ENCODE data around the gene LCE3A.

DNA sequence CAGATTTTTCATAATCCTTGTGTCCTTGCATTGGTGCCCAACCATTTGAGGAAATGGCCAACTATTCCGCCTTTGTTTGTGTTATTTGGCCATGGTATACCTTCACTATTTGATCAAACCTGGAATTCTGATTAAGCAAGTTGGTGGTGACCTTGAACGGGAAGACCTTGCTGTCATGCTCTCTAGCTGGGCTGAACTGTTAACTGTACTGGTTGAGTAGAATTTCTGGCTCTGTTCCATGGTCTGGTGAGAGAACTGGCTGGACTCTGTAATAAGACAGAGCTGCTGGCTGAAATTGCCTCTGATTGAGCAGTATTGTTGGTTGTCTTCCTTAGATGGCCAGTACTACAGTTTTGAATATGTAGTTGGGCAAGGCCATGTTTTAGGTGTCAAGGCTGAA, 25.9 kb downstream of the LCE3A start:
- TF ChIP-seq, protein P1, sequence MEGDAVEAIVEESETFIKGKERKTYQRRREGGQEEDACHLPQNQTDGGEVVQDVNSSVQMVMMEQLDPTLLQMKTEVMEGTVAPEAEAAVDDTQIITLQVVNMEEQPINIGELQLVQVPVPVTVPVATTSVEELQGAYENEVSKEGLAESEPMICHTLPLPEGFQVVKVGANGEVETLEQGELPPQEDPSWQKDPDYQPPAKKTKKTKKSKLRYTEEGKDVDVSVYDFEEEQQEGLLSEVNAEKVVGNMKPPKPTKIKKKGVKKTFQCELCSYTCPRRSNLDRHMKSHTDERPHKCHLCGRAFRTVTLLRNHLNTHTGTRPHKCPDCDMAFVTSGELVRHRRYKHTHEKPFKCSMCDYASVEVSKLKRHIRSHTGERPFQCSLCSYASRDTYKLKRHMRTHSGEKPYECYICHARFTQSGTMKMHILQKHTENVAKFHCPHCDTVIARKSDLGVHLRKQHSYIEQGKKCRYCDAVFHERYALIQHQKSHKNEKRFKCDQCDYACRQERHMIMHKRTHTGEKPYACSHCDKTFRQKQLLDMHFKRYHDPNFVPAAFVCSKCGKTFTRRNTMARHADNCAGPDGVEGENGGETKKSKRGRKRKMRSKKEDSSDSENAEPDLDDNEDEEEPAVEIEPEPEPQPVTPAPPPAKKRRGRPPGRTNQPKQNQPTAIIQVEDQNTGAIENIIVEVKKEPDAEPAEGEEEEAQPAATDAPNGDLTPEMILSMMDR (IDR thresholded peaks at IDR 0.05; ENCODE audit: low read depth, low read length, poor library complexity, severe bottlenecking): no peak
- TF ChIP-seq EZH2phosphoT487 (IDR thresholded peaks at IDR 0.05; ENCODE audit: borderline replicate concordance, low read length): no peak
